Astrocyte (in vitro differentiated cells and primary cell): ENCODE results near the gene IDH3B. TPM values are rescaled to one million over a fixed set of nuclear protein-coding genes. Genes with fewer than 3 reads are reported as not detected.

Experiments used
- DNase-seq: peaks from one replicate; pipeline ENCODE4 v3.0.0-alpha.2; 2010; ENCODE audit warnings: low read depth
- FAIRE-seq: peaks from 2 replicates; lab custom pipeline; 2011; peaks lifted over from hg19 to GRCh38; lab: Jason Lieb, UNC
- H2AFZ ChIP-seq: 2 replicates; pipeline ENCODE4 v1.6.0; 2012; ENCODE audit warnings: low read depth, low read length, inconsistent platforms
- H3K27ac ChIP-seq: 2 replicates; pipeline ENCODE4 v1.5.1; 2011; ENCODE audit warnings: low read depth, low read length, inconsistent platforms
- H3K27me3 ChIP-seq: 2 replicates; pipeline ENCODE4 v1.6.0; 2011; ENCODE audit warnings: low read length, inconsistent platforms; ENCODE audit not compliant: insufficient read depth
- H3K36me3 ChIP-seq: 2 replicates; pipeline ENCODE4 v1.5.1; 2011; ENCODE audit warnings: low read length, inconsistent platforms; ENCODE audit not compliant: insufficient read depth
- H3K4me1 ChIP-seq: 2 replicates; pipeline ENCODE4 v1.5.1; 2011; ENCODE audit warnings: low read length, inconsistent platforms; ENCODE audit not compliant: insufficient read depth
- H3K4me2 ChIP-seq: 2 replicates; pipeline ENCODE4 v1.6.0; 2012; ENCODE audit warnings: low read length, inconsistent platforms
- H3K4me3 ChIP-seq: 2 replicates; pipeline ENCODE4 v1.5.1; 2011; ENCODE audit warnings: low read depth, mild to moderate bottlenecking, low read length, inconsistent platforms; ENCODE audit not compliant: insufficient read depth
- H3K79me2 ChIP-seq: 2 replicates; pipeline ENCODE4 v1.6.0; 2012; ENCODE audit warnings: mild to moderate bottlenecking, low read length, inconsistent platforms; ENCODE audit not compliant: insufficient read depth
- H3K9ac ChIP-seq: 2 replicates; pipeline ENCODE4 v1.6.0; 2012; ENCODE audit warnings: mild to moderate bottlenecking, low read length, inconsistent platforms
- H3K9me3 ChIP-seq: 2 replicates; pipeline ENCODE4 v1.5.1; 2012; ENCODE audit warnings: low read depth, mild to moderate bottlenecking, low read length, inconsistent platforms; ENCODE audit not compliant: insufficient read depth
- H4K20me1 ChIP-seq: 2 replicates; pipeline ENCODE4 v1.6.0; 2012; ENCODE audit warnings: low read length, inconsistent platforms; ENCODE audit not compliant: insufficient read depth
- H3K27ac Mint-ChIP-seq: one replicate; pipeline ENCODE4 v1.8.0; 2021; ENCODE audit warnings: mild to moderate bottlenecking, mixed read lengths; ENCODE audit not compliant: unreplicated experiment
- H3K27me3 Mint-ChIP-seq: one replicate; pipeline ENCODE4 v1.8.0; 2021; ENCODE audit warnings: low read depth, mixed read lengths; ENCODE audit not compliant: unreplicated experiment
- H3K36me3 Mint-ChIP-seq: one replicate; pipeline ENCODE4 v1.8.0; 2021; ENCODE audit warnings: low read depth, mixed read lengths; ENCODE audit not compliant: unreplicated experiment
- H3K4me1 Mint-ChIP-seq: one replicate; pipeline ENCODE4 v1.8.0; 2021; ENCODE audit warnings: low read depth, mixed read lengths; ENCODE audit not compliant: unreplicated experiment
- H3K4me3 Mint-ChIP-seq: one replicate; pipeline ENCODE4 v1.8.0; 2021; ENCODE audit warnings: mild to moderate bottlenecking, moderate library complexity, mixed read lengths; ENCODE audit not compliant: unreplicated experiment
- H3K9me3 Mint-ChIP-seq: one replicate; pipeline ENCODE4 v1.8.0; 2021; ENCODE audit warnings: mild to moderate bottlenecking, mixed read lengths; ENCODE audit not compliant: unreplicated experiment
- EZH2 ChIP-seq: IDR thresholded peaks from 2 replicates; pipeline ENCODE4 v1.6.1; 2012; ENCODE audit warnings: mild to moderate bottlenecking, low read length, inconsistent platforms; ENCODE audit not compliant: insufficient read depth
- total RNA-seq: library from RNA; stranded (reverse); gene quantifications from 2 replicates; pipeline ENCODE4 v1.2.1, GENCODE V29; 2021
- TF ChIP-seq, protein P1 (sequence below): IDR thresholded peaks from 2 replicates; pipeline ENCODE4 v1.5.1; 2011; ENCODE audit warnings: low read depth, mild to moderate bottlenecking, inconsistent platforms, low read length, moderate library complexity; ENCODE audit not compliant: insufficient read depth

The IDH3B gene
- total RNA-seq, 1 donor from 2014 or later, result 74.8 TPM

DNA sequence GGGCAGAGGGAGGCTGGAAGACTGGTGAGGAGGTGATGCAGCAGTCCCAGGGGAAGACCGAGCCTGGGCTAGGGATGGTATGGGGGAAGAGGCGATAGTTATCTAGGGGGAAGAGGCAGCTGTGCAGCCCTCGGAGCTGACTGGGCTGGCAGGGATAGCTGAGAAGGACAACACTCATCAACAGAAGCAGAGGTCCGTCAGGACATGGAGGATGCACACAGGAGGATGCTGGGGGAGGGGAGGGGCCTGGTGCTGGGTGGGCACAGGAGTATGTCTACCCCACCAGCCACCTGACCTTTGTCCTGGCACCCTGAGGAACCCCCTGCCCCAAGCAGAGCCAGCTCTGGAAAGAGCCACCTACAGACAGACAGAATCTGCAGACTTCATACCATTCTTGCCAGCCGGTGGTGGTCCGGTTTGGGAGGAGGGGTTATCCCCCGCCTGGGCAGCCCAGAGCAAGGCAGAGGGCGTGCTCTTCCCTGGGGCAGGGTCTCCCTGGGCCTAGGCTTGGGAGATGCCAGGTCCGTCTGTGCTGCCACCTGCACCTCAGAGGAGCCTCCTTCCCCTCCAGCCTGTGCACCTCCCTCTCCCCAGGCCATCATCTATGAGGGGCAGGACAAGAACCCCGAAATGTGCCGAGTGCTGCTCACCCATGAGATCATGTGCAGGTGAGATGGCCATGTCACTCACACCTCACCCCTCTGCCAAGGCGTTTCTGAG is 43.5 kb upstream of the IDH3B start:
- no peak for FAIRE-seq
- no peaks in the 10 kb centered on the region for H3K9me3 ChIP-seq
- H3K4me1 ChIP-seq, result no peaks in the 10 kb centered on the region
- no peak overlapping the region for H3K27ac ChIP-seq
- no peak for DNase-seq
- H3K79me2 ChIP-seq, result no peaks in the 10 kb centered on the region
- peaks cover 3% of the 10 kb centered on the region for H3K27me3 ChIP-seq
- no peaks in the 10 kb centered on the region for H4K20me1 ChIP-seq
- H3K9ac ChIP-seq, result no peak overlapping the region
- H3K4me1 Mint-ChIP-seq, result peaks cover 4% of the 10 kb centered on the region
- H3K27ac Mint-ChIP-seq, result no peak overlapping the region
- H3K4me2 ChIP-seq, result no peak overlapping the region
- no peaks in the 10 kb centered on the region for H3K36me3 ChIP-seq
- peaks cover 33% of the 10 kb centered on the region for H3K27me3 Mint-ChIP-seq
- TF ChIP-seq EZH2, result no peak
- TF ChIP-seq, protein P1, sequence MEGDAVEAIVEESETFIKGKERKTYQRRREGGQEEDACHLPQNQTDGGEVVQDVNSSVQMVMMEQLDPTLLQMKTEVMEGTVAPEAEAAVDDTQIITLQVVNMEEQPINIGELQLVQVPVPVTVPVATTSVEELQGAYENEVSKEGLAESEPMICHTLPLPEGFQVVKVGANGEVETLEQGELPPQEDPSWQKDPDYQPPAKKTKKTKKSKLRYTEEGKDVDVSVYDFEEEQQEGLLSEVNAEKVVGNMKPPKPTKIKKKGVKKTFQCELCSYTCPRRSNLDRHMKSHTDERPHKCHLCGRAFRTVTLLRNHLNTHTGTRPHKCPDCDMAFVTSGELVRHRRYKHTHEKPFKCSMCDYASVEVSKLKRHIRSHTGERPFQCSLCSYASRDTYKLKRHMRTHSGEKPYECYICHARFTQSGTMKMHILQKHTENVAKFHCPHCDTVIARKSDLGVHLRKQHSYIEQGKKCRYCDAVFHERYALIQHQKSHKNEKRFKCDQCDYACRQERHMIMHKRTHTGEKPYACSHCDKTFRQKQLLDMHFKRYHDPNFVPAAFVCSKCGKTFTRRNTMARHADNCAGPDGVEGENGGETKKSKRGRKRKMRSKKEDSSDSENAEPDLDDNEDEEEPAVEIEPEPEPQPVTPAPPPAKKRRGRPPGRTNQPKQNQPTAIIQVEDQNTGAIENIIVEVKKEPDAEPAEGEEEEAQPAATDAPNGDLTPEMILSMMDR, result no peak
- H3K36me3 Mint-ChIP-seq, result no peaks in the 10 kb centered on the region
- H2AFZ ChIP-seq, result no peak overlapping the region
- peaks cover 2% of the 10 kb centered on the region for H3K9me3 Mint-ChIP-seq
- no peak overlapping the region for H3K4me3 ChIP-seq
- H3K4me3 Mint-ChIP-seq, result no peak overlapping the region

DNA sequence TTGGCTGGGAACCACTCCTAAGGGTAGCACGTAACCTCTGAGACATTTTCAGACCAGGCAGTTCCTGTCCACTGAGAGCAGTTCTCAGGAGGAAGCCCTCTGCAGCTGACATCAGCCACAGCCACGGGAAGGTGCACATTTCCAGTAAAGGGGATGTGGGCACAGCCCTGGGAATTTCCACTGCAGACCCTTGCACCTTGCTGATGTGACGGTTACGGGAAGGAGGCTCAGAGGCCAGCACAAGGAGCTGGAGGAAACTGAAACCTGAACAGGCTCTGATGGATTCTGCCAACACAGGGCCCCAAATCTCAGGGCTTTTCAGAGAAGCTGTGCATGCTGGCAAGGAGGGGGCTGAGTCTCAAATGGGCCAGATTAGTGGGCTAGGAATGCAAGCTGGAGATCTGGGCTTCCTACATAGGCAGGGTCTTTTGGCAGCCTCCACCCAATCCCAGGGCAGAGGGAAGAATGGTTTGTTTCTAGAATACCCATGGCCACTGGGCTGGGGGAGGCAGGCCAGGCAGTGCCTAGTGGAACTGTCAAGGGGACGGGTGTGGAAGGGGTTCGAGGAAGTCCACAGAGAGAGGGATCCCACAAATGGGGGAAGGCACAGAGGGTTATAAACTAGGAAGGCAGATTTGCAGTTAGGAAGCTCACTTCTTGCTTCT is 42.8 kb upstream of the IDH3B start:
- Histone ChIP-seq H4K20me1 (no peaks in the 10 kb centered on the region), H3K27me3 (peaks cover 2% of the 10 kb centered on the region), H3K4me2 (no peak overlapping the region), H3K4me3 (no peak overlapping the region), H3K9ac (no peak overlapping the region), H3K9me3 (no peaks in the 10 kb centered on the region), H2AFZ (no peak overlapping the region), H3K36me3 (no peaks in the 10 kb centered on the region), H3K27ac (no peak overlapping the region), H3K79me2 (no peaks in the 10 kb centered on the region), H3K4me1 (no peaks in the 10 kb centered on the region)
- Mint-ChIP-seq H3K4me3 (no peak overlapping the region), H3K36me3 (no peaks in the 10 kb centered on the region), H3K27me3 (peaks cover 36% of the 10 kb centered on the region), H3K4me1 (peaks cover 4% of the 10 kb centered on the region), H3K9me3 (peaks cover 2% of the 10 kb centered on the region), H3K27ac (no peak overlapping the region)
- no peak for DNase-seq
- TF ChIP-seq, protein P1, result no peak
- TF ChIP-seq EZH2, result no peak
- FAIRE-seq, result no peak
